MM.1S (cell line): ENCODE data around the gene EN2.

ENCODE experiments used
- DNase-seq: peaks from one replicate; pipeline ENCODE4 v3.0.0-alpha.2; 2015
- H2AFZ ChIP-seq: fragments of 300-600 bp; sonication (generic); 2 replicates; pipeline ENCODE4 v1.6.0; 2016; ENCODE audit warnings: antibody characterized with exemption, low read length
- H3F3A ChIP-seq: fragments of 300-600 bp; sonication (generic); 2 replicates; pipeline ENCODE4 v1.6.1; 2016; ENCODE audit warnings: mild to moderate bottlenecking, antibody characterized with exemption, low read length, moderate library complexity, mixed read lengths; ENCODE audit not compliant: insufficient read depth
- H3K27ac ChIP-seq: fragments of 300-600 bp; sonication (generic); 2 replicates; pipeline ENCODE4 v1.5.1; 2016; ENCODE audit warnings: mild to moderate bottlenecking, low read length
- H3K27me3 ChIP-seq: fragments of 300-600 bp; sonication (generic); replicated peaks from 2 replicates; pipeline ENCODE4 v1.6.0; 2016; ENCODE audit warnings: low read length; ENCODE audit not compliant: insufficient read depth
- H3K36me3 ChIP-seq: fragments of 300-600 bp; sonication (generic); replicated peaks from 2 replicates; pipeline ENCODE4 v1.6.1; 2016; ENCODE audit warnings: mild to moderate bottlenecking, low read length, mixed read lengths; ENCODE audit not compliant: insufficient read depth
- H3K4me1 ChIP-seq: fragments of 300-600 bp; sonication (generic); 2 replicates; pipeline ENCODE4 v1.6.1; 2016; ENCODE audit warnings: low read length, mixed read lengths
- H3K4me2 ChIP-seq: fragments of 300-600 bp; sonication (generic); 2 replicates; pipeline ENCODE4 v1.6.0; 2016; ENCODE audit warnings: low read depth, low read length
- H3K4me3 ChIP-seq: fragments of 300-600 bp; sonication (generic); 2 replicates; pipeline ENCODE4 v1.5.1; 2016; ENCODE audit warnings: low read length, mixed read lengths
- H3K79me2 ChIP-seq: fragments of 300-600 bp; sonication (generic); 2 replicates; pipeline ENCODE4 v1.6.1; 2016; ENCODE audit warnings: mixed run types, low read length, mixed read lengths
- H3K9ac ChIP-seq: fragments of 300-600 bp; sonication (generic); 2 replicates; pipeline ENCODE4 v1.6.1; 2016; ENCODE audit warnings: low read length, mixed read lengths
- H3K9me2 ChIP-seq: fragments of 300-600 bp; sonication (generic); replicated peaks from 2 replicates; pipeline ENCODE4 v1.6.1; 2016; ENCODE audit warnings: mild to moderate bottlenecking, low read length, mixed read lengths; ENCODE audit not compliant: insufficient read depth
- H3K9me3 ChIP-seq: fragments of 300-600 bp; sonication (generic); replicated peaks from 2 replicates; pipeline ENCODE4 v1.6.1; 2016; ENCODE audit warnings: mild to moderate bottlenecking, low read length, mixed read lengths; ENCODE audit not compliant: insufficient read depth
- H4K20me1 ChIP-seq: fragments of 300-600 bp; sonication (generic); 2 replicates; pipeline ENCODE4 v1.6.1; 2016; ENCODE audit warnings: mild to moderate bottlenecking, low read length, moderate library complexity, mixed read lengths; ENCODE audit not compliant: insufficient read depth
- EZH2 ChIP-seq: fragments of 300-600 bp; sonication (generic); optimal IDR thresholded peaks from 2 replicates; pipeline ENCODE3; 2017; ENCODE audit warnings: low read depth, mild to moderate bottlenecking, antibody characterized with exemption, low read length, mixed read lengths
- EZH2phosphoT487 ChIP-seq: fragments of 300-600 bp; sonication (generic); IDR thresholded peaks from 2 replicates; pipeline ENCODE4 v1.6.1; 2018; ENCODE audit warnings: antibody characterized with exemption, low read length
- TF ChIP-seq, protein P1 (sequence below): fragments of 300-600 bp; sonication (generic); IDR thresholded peaks from 2 replicates; pipeline ENCODE4 v1.5.1; 2016; ENCODE audit warnings: antibody characterized with exemption, low read length, mixed read lengths

EN2 gene

DNA sequence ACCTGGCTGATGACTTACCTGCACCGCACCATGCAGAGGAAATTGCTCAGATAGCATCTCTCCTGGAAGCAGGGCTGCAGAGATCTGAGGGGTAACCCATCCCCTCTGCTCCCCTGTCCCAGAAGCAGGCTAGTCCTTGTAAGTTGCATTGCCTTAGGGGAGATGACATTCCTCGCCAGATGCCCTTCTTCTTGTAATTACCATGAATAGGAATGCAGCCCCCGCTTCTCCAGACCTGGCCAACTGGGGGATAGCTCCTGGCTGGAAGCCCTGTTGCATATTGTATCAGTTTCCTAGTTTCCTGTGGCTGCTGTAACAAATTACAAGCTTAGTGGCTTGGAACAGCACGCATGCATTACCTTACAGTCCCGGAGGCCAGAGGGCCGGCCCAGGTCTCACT, 47.5 kb upstream of the EN2 start:
- no peak for DNase-seq
- Histone ChIP-seq H3K9me3 (no peaks in the 10 kb centered on the region), H3K4me1 (no peaks in the 10 kb centered on the region), H2AFZ (no peak overlapping the region), H3K4me2 (no peak overlapping the region), H3F3A (no peaks in the 10 kb centered on the region), H4K20me1 (no peaks in the 10 kb centered on the region), H3K36me3 (no peaks in the 10 kb centered on the region), H3K27ac (no peak overlapping the region), H3K4me3 (no peak overlapping the region), H3K9me2 (no peaks in the 10 kb centered on the region), H3K79me2 (no peaks in the 10 kb centered on the region), H3K27me3 (peaks cover 33% of the 10 kb centered on the region), H3K9ac (no peak overlapping the region)
- TF ChIP-seq EZH2 (no peak), EZH2phosphoT487 (no peak)
- TF ChIP-seq, protein P1, sequence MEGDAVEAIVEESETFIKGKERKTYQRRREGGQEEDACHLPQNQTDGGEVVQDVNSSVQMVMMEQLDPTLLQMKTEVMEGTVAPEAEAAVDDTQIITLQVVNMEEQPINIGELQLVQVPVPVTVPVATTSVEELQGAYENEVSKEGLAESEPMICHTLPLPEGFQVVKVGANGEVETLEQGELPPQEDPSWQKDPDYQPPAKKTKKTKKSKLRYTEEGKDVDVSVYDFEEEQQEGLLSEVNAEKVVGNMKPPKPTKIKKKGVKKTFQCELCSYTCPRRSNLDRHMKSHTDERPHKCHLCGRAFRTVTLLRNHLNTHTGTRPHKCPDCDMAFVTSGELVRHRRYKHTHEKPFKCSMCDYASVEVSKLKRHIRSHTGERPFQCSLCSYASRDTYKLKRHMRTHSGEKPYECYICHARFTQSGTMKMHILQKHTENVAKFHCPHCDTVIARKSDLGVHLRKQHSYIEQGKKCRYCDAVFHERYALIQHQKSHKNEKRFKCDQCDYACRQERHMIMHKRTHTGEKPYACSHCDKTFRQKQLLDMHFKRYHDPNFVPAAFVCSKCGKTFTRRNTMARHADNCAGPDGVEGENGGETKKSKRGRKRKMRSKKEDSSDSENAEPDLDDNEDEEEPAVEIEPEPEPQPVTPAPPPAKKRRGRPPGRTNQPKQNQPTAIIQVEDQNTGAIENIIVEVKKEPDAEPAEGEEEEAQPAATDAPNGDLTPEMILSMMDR = no peak

DNA sequence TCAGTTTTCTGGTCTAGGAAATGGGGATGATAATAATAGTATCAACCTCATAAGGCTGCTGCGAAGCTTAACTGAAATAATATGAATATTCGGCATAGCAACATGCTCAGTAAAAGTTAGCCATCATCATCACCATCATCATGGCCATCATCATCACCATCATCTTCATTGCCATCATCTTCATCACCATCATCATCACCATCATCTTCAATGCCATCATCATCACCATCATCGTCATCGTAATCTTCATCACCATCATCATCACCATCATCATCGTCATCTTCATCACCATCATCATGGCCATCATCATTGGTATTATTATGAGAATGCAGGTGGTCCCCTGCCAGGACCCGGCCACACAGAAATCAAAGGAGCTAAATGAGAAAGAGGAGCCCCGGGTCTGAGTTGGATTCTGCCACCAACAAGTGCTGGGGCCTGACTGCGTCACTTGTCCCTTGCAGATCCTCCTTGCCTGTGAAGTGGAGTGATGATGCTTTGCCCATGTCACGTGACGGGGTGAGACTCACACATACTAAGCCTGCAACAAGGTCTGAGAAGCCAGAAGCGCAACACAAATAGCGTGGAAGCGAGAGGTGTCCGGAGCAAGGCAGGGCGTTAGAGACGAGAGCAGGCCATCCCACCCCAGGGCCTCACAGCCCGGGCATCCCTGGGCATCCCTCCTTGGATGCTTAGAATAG, 46.1 kb upstream of the EN2 start:
- Histone ChIP-seq H3K79me2 (no peaks in the 10 kb centered on the region), H3K27ac (no peak overlapping the region), H3K9me2 (no peaks in the 10 kb centered on the region), H3K36me3 (no peaks in the 10 kb centered on the region), H3K4me3 (no peak overlapping the region), H3K4me1 (no peaks in the 10 kb centered on the region), H2AFZ (no peak overlapping the region), H3F3A (no peaks in the 10 kb centered on the region), H3K4me2 (no peak overlapping the region), H4K20me1 (no peaks in the 10 kb centered on the region), H3K9me3 (no peaks in the 10 kb centered on the region), H3K9ac (no peak overlapping the region), H3K27me3 (peaks cover 34% of the 10 kb centered on the region)
- no peak for TF ChIP-seq EZH2phosphoT487
- TF ChIP-seq EZH2 = no peak
- TF ChIP-seq, protein P1 = no peak
- no peak for DNase-seq

DNA sequence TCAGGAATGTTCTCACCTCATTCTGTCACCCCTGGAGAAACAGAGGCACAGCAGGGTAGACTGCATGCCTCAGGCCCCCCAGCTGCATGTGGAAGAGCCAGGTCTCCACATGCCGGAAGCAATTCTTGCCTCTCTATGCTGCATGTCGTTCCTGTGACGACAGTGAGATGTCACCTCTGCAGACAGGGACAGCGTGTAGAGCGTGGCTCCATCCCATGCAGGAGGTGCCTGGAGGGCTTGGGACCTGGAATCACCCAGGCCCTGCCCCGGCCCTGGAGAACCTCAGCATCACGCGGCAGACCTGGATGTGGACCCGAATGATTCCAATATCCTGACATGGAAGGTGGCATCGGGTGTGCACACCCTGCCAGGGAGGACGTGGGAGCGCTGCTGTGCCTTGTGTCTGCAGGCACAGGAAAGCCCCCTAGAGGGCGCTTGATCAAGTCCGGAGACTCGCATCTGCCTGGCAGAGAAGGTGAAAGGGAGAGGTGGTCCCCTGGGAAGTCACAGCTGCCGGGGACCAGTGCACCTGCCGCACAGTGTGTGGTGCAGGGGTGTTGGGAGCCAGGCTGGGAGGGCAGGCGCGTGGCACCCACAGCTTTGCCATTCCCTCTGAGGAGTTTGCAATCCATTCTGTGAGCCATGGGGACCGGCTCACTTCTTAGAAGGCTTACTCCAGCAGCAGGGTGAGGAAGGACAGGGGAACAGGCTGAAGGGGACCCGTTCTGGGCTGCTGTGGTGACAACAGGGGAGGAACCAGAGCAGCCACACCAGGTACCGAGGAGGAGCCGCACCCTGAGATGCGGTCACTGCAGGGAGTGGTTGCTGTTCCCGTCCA, 45.3 kb upstream of the EN2 start:
- H3K9me2 ChIP-seq = no peaks in the 10 kb centered on the region
- no peaks in the 10 kb centered on the region for H3K79me2 ChIP-seq
- H3K27me3 ChIP-seq = peaks cover 42% of the 10 kb centered on the region
- H3K9ac ChIP-seq = no peak overlapping the region
- H3K27ac ChIP-seq = no peak overlapping the region
- TF ChIP-seq, protein P1 = peak; percentile 64
- no peak for TF ChIP-seq EZH2
- no peak for TF ChIP-seq EZH2phosphoT487
- no peaks in the 10 kb centered on the region for H3F3A ChIP-seq
- H3K36me3 ChIP-seq = no peaks in the 10 kb centered on the region
- H3K9me3 ChIP-seq = no peaks in the 10 kb centered on the region
- no peak overlapping the region for H2AFZ ChIP-seq
- peak; percentile 49 for DNase-seq
- no peak overlapping the region for H3K4me3 ChIP-seq
- no peak overlapping the region for H3K4me2 ChIP-seq
- no peaks in the 10 kb centered on the region for H3K4me1 ChIP-seq
- no peaks in the 10 kb centered on the region for H4K20me1 ChIP-seq
